H54 (cell line): ENCODE measurements around the gene BHLHA15.

Source experiments
- DNase-seq: peaks from one replicate; pipeline ENCODE4 v3.0.0; 2011; ENCODE audit warnings: low spot score, mixed read lengths; ENCODE audit not compliant: insufficient read length
- FAIRE-seq: peaks from 3 replicates; lab custom pipeline; 2011; peaks lifted over from hg19 to GRCh38; lab: Jason Lieb, UNC
- POLR2A ChIP-seq: IDR thresholded peaks from 2 replicates; pipeline ENCODE4 v1.6.1; 2011; ENCODE audit warnings: low read depth, mild to moderate bottlenecking, low read length

Gene BHLHA15

GRCh38 chr7:98231493-98232262 lies 20.4 kb downstream of the BHLHA15 start:
- DNase-seq (no peak), FAIRE-seq (no peak)
- TF ChIP-seq POLR2A = no peak

GRCh38 chr7:98232263-98232585 lies 21.0 kb downstream of the BHLHA15 start:
- TF ChIP-seq POLR2A = no peak
- DNase-seq (no peak), FAIRE-seq (no peak)

- no peak for FAIRE-seq
- DNase-seq = no peak
- no peak for TF ChIP-seq POLR2A
These were observed 21.6 kb downstream of the BHLHA15 start for GRCh38 chr7:98232799-98233198.

GRCh38 chr7:98233219-98234070 lies 22.2 kb downstream of the BHLHA15 start:
- no peak for FAIRE-seq
- no peak for TF ChIP-seq POLR2A
- no peak for DNase-seq

- FAIRE-seq (no peak), DNase-seq (no peak)
- no peak for TF ChIP-seq POLR2A
These were observed 23.3 kb downstream of the BHLHA15 start for GRCh38 chr7:98234429-98235147.

- no peak for TF ChIP-seq POLR2A
These were observed 24.7 kb downstream of the BHLHA15 start for GRCh38 chr7:98235901-98236300.

GRCh38 chr7:98236355-98237185 lies 25.3 kb downstream of the BHLHA15 start:
- FAIRE-seq (no peak), DNase-seq (no peak)
- TF ChIP-seq POLR2A = no peak

More at GRCh38 chr7:98235901-98236300, 24.7 kb downstream of the BHLHA15 start:
- DNase-seq = no peak
- FAIRE-seq = no peak

GRCh38 chr7:98238076-98238475 lies 26.8 kb downstream of the BHLHA15 start:
- DNase-seq (no peak), FAIRE-seq (no peak)
- no peak for TF ChIP-seq POLR2A

GRCh38 chr7:98238976-98239375 lies 27.7 kb downstream of the BHLHA15 start:
- no peak for FAIRE-seq
- TF ChIP-seq POLR2A = no peak
- DNase-seq = no peak

- FAIRE-seq (no peak), DNase-seq (peak; percentile 56)
- no peak for TF ChIP-seq POLR2A
These were observed 29.9 kb downstream of the BHLHA15 start for GRCh38 chr7:98240961-98241673.

- no peak for DNase-seq
- TF ChIP-seq POLR2A = no peak
- FAIRE-seq = no peak
These were observed 30.5 kb downstream of the BHLHA15 start for GRCh38 chr7:98241674-98242241.

GRCh38 chr7:98242342-98242741 lies 31.1 kb downstream of the BHLHA15 start:
- TF ChIP-seq POLR2A = no peak
- FAIRE-seq = no peak
- DNase-seq = no peak

- FAIRE-seq (no peak), DNase-seq (no peak)
These were observed 31.7 kb downstream of the BHLHA15 start for GRCh38 chr7:98242934-98243333.

More at GRCh38 chr7:98242934-98243333, 31.7 kb downstream of the BHLHA15 start:
- TF ChIP-seq POLR2A = no peak
